Fibroblast of skin of scalp (primary cell): Measurements from ENCODE around the gene TMEM38A. TPM values are rescaled to one million over a fixed set of nuclear protein-coding genes. Genes with fewer than 3 reads are reported as not detected.

Experiments
- DNase-seq: peaks from one replicate; pipeline ENCODE4 v3.0.0-alpha.2; 2013
- polyA plus RNA-seq, 2 experiments: library from polyadenylated mRNA; unstranded; fragments of 120-200 nt; gene quantifications; one replicate each; pipeline ENCODE4 v1.2.1, GENCODE V29; 2013; ENCODE audit not compliant: insufficient read length in 2 of 2

Gene TMEM38A
- 1.0 TPM for polyA plus RNA-seq (2013, experiment 1 of 2; ENCODE audit: insufficient read length)
- polyA plus RNA-seq (2013, experiment 2 of 2; ENCODE audit: insufficient read length): 3.2 TPM

- no peak for DNase-seq
Observed at GRCh38 chr19:16660763-16661479, at the start of gene TMEM38A. Gene TMEM38A (plus strand): TSS chr19:16661139. CDS start chr19:16661218, 79 bp downstream.

- DNase-seq: no peak
Observed at GRCh38 chr19:16612636-16613035, 48.3 kb upstream of the TMEM38A start.

GRCh38 chr19:16613841-16614240, 47.1 kb upstream of the TMEM38A start:
- DNase-seq: no peak

- DNase-seq: no peak
Observed at GRCh38 chr19:16614941-16615340, 46.0 kb upstream of the TMEM38A start.

- no peak for DNase-seq
Observed at GRCh38 chr19:16615808-16616207, 45.1 kb upstream of the TMEM38A start.

GRCh38 chr19:16618248-16618647, 42.7 kb upstream of the TMEM38A start:
- no peak for DNase-seq

- DNase-seq: no peak
Observed at GRCh38 chr19:16619457-16619856, 41.5 kb upstream of the TMEM38A start.

GRCh38 chr19:16620018-16620417, 40.9 kb upstream of the TMEM38A start:
- DNase-seq: no peak

GRCh38 chr19:16620584-16620983, 40.4 kb upstream of the TMEM38A start:
- no peak for DNase-seq

GRCh38 chr19:16621165-16621800, 39.7 kb upstream of the TMEM38A start:
- DNase-seq: no peak

GRCh38 chr19:16623066-16623465, 37.9 kb upstream of the TMEM38A start:
- no peak for DNase-seq

GRCh38 chr19:16623576-16623975, 37.4 kb upstream of the TMEM38A start:
- no peak for DNase-seq

GRCh38 chr19:16624236-16624635, 36.7 kb upstream of the TMEM38A start:
- DNase-seq: no peak

- DNase-seq: no peak
Observed at GRCh38 chr19:16625163-16625958, 35.6 kb upstream of the TMEM38A start.

GRCh38 chr19:16626796-16627192, 34.1 kb upstream of the TMEM38A start:
- DNase-seq: no peak

GRCh38 chr19:16627193-16627927, 33.6 kb upstream of the TMEM38A start:
- DNase-seq: no peak

GRCh38 chr19:16627928-16628182, 33.1 kb upstream of the TMEM38A start:
- DNase-seq: no peak

- peak; percentile 95 for DNase-seq
Observed at GRCh38 chr19:16628183-16628983, 32.6 kb upstream of the TMEM38A start, which contains the start of gene MED26. Gene MED26 (minus strand): TSS chr19:16628204. CDS start chr19:16627943, 261 bp downstream.

GRCh38 chr19:16628984-16629691, 31.8 kb upstream of the TMEM38A start:
- peak; percentile 22 for DNase-seq

GRCh38 chr19:16631465-16631864, 29.5 kb upstream of the TMEM38A start:
- no peak for DNase-seq

GRCh38 chr19:16637535-16637934, 23.4 kb upstream of the TMEM38A start:
- DNase-seq: peak; percentile 22
